ENCODE measurements around the gene LDLRAD3. TPM values are rescaled to one million over a fixed set of nuclear protein-coding genes. Genes with fewer than 3 reads are reported as not detected.

Gene LDLRAD3
- total RNA-seq, 1 experiment from 2014 or later = 19.0 TPM

DNA sequence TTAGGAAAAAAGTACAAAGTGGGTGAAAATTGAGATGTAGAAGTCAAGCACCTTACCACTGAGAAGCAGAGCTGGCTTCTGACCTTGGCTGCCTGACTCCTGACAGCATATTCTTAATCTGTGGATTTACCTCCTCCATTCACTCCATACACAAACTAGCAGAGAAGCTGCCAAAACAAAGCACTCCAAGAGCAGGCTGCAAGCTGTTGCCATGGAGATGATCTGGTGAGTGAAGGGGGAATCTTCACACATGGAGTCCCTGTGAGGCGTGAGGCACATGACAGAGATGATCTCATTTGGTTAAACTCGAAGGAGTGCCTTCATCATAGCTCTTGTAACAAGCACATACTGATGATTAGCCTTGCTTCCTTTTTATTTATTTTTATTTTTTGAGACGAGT is 329.2 kb downstream of the LDLRAD3 start (continued):
- TF ChIP-seq, protein P1, sequence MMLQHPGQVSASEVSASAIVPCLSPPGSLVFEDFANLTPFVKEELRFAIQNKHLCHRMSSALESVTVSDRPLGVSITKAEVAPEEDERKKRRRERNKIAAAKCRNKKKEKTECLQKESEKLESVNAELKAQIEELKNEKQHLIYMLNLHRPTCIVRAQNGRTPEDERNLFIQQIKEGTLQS (IDR thresholded peaks at IDR 0.05) = no peak
- TF ChIP-seq SP1 (IDR thresholded peaks at IDR 0.05; ENCODE audit: low read depth) (no peak), SRF (IDR thresholded peaks at IDR 0.05; ENCODE audit: low read depth) (no peak), POLR2AphosphoS5 (IDR thresholded peaks at IDR 0.05; ENCODE audit: low read depth, low read length) (no peak), FOSL1 (IDR thresholded peaks at IDR 0.05; ENCODE audit: low read depth) (no peak), CBX3 (IDR thresholded peaks at IDR 0.05; ENCODE audit: low read depth) (no peak), SIN3A (IDR thresholded peaks at IDR 0.05; ENCODE audit: low read depth) (no peak), POLR2A (IDR thresholded peaks at IDR 0.05; ENCODE audit: borderline replicate concordance, extremely low read depth, insufficient read depth, insufficient read length) (no peak)

DNA sequence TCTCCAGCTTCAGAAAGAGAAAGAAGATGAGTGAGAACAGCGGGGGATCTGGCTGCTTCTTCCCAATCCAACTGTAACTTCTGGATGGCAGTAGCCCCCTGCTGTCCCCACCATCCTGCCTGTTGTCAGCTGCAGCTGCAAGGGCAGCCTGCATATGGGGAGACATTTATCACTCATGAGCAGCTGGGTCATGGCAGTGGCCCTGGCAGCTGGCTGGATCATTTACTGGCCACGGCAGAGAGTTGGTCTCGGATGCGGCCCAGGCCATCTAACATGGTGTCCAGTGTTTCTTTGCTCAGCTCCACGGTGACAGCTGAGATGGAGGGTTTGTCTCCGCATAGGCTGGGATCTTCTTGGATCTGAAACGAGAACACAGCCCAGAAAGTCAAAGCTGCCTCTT is 330.6 kb downstream of the LDLRAD3 start:
- TF ChIP-seq YY1 (IDR thresholded peaks at IDR 0.05; ENCODE audit: extremely low read depth, insufficient replicate concordance, low read depth, low read length) = no peak
- TF ChIP-seq TCF7L2 (IDR thresholded peaks at IDR 0.05; ENCODE audit: borderline replicate concordance, extremely low read depth, insufficient read depth, insufficient read length) = no peak
- TF ChIP-seq FOSL1 (IDR thresholded peaks at IDR 0.05; ENCODE audit: low read depth) = no peak
- no peak for TF ChIP-seq JUND (IDR thresholded peaks at IDR 0.05)
- TF ChIP-seq EZH2phosphoT487 (IDR thresholded peaks at IDR 0.05; ENCODE audit: borderline replicate concordance) = no peak
- Histone ChIP-seq H2AFZ (ENCODE audit: low read depth, low read length, poor library complexity, severe bottlenecking) (no peak overlapping the region), H3K4me3 (replicated peaks in 1 of 2; ENCODE audit: low read depth in 1 of 2, low read length in 2 of 2) (no peak overlapping the region), H3K36me3 (ENCODE audit: control insufficient read depth in 1 of 2, insufficient read depth in 2 of 2, low read length in 2 of 2) (no peaks in the 10 kb centered on the region), H3K27ac (ENCODE audit: low read depth, low read length) (no peak overlapping the region), H3K79me2 (ENCODE audit: insufficient read depth, low read length) (no peaks in the 10 kb centered on the region), H3K4me2 (ENCODE audit: low read length) (no peak overlapping the region), H3K9me2 (ENCODE audit: insufficient read depth) (no peaks in the 10 kb centered on the region), H3K9me3 (ENCODE audit: control insufficient read depth in 1 of 2, insufficient read depth in 1 of 2, low read depth in 1 of 2, low read length in 2 of 2) (no peaks in the 10 kb centered on the region), H3K9ac (ENCODE audit: low read length) (no peak overlapping the region), H3K27me3 (ENCODE audit: insufficient read depth, low read length) (no peaks in the 10 kb centered on the region), H4K20me1 (ENCODE audit: insufficient read depth) (no peaks in the 10 kb centered on the region), H3K4me1 (ENCODE audit: control insufficient read depth in 1 of 2, insufficient read depth in 2 of 2, low read length in 2 of 2) (no peaks in the 10 kb centered on the region)
- no TSS peak for BruUV-seq (replicated peaks)
- DNase-seq (ENCODE audit: low read depth, low spot score) = no peak
- ATAC-seq = no peak
- ChIA-PET CTCF (interaction anchor here (1.3 to 2.3 kb wide), 4 partner anchors 8 to 452 kb away, joined by 4 to 7 read pairs (median 6); no protein-coding TSS in a partner anchor), RAD21 (ENCODE audit: low non-redundant PET in 1 of 2, low total read pairs in 2 of 2, uncharacterized antibody in 2 of 2, unreplicated experiment in 2 of 2) (no interaction called here), POLR2A (no interaction called here)
- intact Hi-C loops (cut with micrococcal nuclease) = no loop called here
